K562 (cell line): Measurements from ENCODE around the gene ERVMER34-1. TPM values are rescaled to one million over a fixed set of nuclear protein-coding genes. Genes with fewer than 3 reads are reported as not detected.

Experiments used
- MAFG ChIP-seq: fragments of 450-650 bp; conservative IDR thresholded peaks from 2 replicates; pipeline ENCODE4 v1.6.1; 2016; ENCODE audit warnings: missing genetic modification characterization, missing compliant biosample characterization
- MAFK ChIP-seq: IDR thresholded peaks from 2 replicates; pipeline ENCODE4 v1.6.1; 2011; ENCODE audit warnings: low read length, improper control_type of control experiment
- TCF7L2 ChIP-seq: fragments of 150-350 bp; IDR thresholded peaks from 2 replicates; pipeline ENCODE4 v1.6.1; 2016; ENCODE audit warnings: low read depth, mild to moderate bottlenecking, low read length, moderate library complexity
- TEAD2 ChIP-seq: fragments of 450-650 bp; IDR thresholded peaks from 2 replicates; pipeline ENCODE4 v1.6.1; 2016; ENCODE audit warnings: missing genetic modification characterization, control low read depth, missing compliant biosample characterization
- ZKSCAN8 ChIP-seq: fragments of 200-800 bp; sonication (Bioruptor generic); IDR thresholded peaks from 2 replicates; pipeline ENCODE4 v1.6.1; 2016; ENCODE audit warnings: missing genetic modification characterization, missing compliant biosample characterization
- ZNF584 ChIP-seq: fragments of 200-800 bp; sonication (Bioruptor generic); IDR thresholded peaks from 2 replicates; pipeline ENCODE4 v1.6.1; 2016; ENCODE audit warnings: low read depth, mild to moderate bottlenecking, missing genetic modification characterization, missing compliant biosample characterization
- polyA plus RNA-seq, 8 experiments: library from polyadenylated mRNA; depleted of rRNA in 4 of 8; stranded (reverse) in 5 of 8; unstranded in 3 of 8; fragments of >200 nt; fragmentation: Nextera tagmentation in 2 of 8; fragmentation: Illumina TruSeq in 1 of 8; extraction: Ambion mirVana in 2 of 8; extraction: Trizol in 1 of 8; gene quantifications; 2 replicates each; pipeline versions ENCODE4 v1.2.1 to v1.2.3, GENCODE V29; 2011 to 2014; ENCODE audit warnings: inconsistent platforms in 1 of 8, missing spikeins in 1 of 8
- total RNA-seq, 7 experiments: library from RNA; depleted of rRNA in 6 of 7; stranded (reverse); fragments of >200 nt in 6 of 7; fragmentation: Illumina TruSeq in 2 of 7; extraction: Trizol in 2 of 7; gene quantifications; 2 replicates each; pipeline versions ENCODE4 v1.2.1 to v1.2.3, GENCODE V29; 2011 to 2021; ENCODE audit warnings: low replicate concordance in 1 of 7
- TF ChIP-seq, protein P1 (sequence below), 2 experiments: fragments of 450-650 bp in 1 of 2; sonication (generic) in 1 of 2; formaldehyde crosslinking in 1 of 2; IDR thresholded peaks; 2 replicates each; pipeline versions ENCODE4 v1.7.1 to v1.9.0; 2016 to 2022; ENCODE audit warnings: inconsistent platforms in 1 of 2, mild to moderate bottlenecking in 1 of 2, missing genetic modification reagents in 1 of 2
- TF ChIP-seq, protein P2 (sequence below): fragments of 250-450 bp; sonication (Bioruptor Pico); IDR thresholded peaks from 2 replicates; pipeline ENCODE4 v1.8.0; 2021; ENCODE audit warnings: borderline replicate concordance, mild to moderate bottlenecking, moderate library complexity; ENCODE audit not compliant: poor library complexity, severe bottlenecking

Gene ERVMER34-1
- total and polyA plus RNA-seq, 9 of the 15 experiments (the other 6 are each of a cell fraction or from before 2014, with no cell fraction given), result 0.04 to 0.57 (median 0.25) TPM

DNA sequence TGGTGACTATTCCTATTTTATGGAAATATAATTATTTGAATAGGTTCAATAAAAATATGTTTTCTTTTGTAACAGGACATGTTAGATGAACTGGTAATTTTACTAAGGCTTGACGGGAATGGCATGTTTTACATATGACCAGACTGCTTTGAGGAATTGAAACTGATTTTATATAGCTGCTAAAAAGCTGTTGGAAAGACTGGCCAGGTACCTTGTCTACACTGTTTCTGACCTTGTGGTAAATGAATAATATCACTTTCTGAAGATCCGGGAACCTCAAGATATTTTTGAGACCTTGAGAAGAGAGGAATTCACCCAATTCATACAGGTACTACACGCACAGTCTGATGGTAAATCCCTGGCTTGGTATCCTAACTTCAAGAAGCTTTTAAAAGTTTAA lies 50.0 kb downstream of the ERVMER34-1 start (continued):
- TF ChIP-seq, protein P1, sequence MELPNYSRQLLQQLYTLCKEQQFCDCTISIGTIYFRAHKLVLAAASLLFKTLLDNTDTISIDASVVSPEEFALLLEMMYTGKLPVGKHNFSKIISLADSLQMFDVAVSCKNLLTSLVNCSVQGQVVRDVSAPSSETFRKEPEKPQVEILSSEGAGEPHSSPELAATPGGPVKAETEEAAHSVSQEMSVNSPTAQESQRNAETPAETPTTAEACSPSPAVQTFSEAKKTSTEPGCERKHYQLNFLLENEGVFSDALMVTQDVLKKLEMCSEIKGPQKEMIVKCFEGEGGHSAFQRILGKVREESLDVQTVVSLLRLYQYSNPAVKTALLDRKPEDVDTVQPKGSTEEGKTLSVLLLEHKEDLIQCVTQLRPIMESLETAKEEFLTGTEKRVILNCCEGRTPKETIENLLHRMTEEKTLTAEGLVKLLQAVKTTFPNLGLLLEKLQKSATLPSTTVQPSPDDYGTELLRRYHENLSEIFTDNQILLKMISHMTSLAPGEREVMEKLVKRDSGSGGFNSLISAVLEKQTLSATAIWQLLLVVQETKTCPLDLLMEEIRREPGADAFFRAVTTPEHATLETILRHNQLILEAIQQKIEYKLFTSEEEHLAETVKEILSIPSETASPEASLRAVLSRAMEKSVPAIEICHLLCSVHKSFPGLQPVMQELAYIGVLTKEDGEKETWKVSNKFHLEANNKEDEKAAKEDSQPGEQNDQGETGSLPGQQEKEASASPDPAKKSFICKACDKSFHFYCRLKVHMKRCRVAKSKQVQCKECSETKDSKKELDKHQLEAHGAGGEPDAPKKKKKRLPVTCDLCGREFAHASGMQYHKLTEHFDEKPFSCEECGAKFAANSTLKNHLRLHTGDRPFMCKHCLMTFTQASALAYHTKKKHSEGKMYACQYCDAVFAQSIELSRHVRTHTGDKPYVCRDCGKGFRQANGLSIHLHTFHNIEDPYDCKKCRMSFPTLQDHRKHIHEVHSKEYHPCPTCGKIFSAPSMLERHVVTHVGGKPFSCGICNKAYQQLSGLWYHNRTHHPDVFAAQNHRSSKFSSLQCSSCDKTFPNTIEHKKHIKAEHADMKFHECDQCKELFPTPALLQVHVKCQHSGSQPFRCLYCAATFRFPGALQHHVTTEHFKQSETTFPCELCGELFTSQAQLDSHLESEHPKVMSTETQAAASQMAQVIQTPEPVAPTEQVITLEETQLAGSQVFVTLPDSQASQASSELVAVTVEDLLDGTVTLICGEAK (IDR thresholded peaks at IDR 0.05), result no peak
- TF ChIP-seq, protein P1 (CRISPR knock-in tag; IDR thresholded peaks at IDR 0.05), result no peak
- TF ChIP-seq, protein P2, sequence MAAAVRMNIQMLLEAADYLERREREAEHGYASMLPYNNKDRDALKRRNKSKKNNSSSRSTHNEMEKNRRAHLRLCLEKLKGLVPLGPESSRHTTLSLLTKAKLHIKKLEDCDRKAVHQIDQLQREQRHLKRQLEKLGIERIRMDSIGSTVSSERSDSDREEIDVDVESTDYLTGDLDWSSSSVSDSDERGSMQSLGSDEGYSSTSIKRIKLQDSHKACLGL, result no peak
- TF ChIP-seq MAFK (no peak), ZKSCAN8 (no peak), MAFG (tag) (no peak), TEAD2 (tag) (no peak), TCF7L2 (no peak), ZNF584 (CRISPR knock-in tag) (no peak)
